HepG2 (cell line): ENCODE results near the gene C11orf24. TPM values are rescaled to one million over a fixed set of nuclear protein-coding genes. Genes with fewer than 3 reads are reported as not detected.

Experiments used
- DMTF1 ChIP-seq: sonication (generic); formaldehyde crosslinking; IDR thresholded peaks from 2 replicates; pipeline ENCODE4 v1.4.0; 2020; ENCODE audit warnings: mild to moderate bottlenecking, missing genetic modification reagents
- GFI1 ChIP-seq: sonication (generic); formaldehyde crosslinking; IDR thresholded peaks from 2 replicates; pipeline ENCODE4 v1.5.0; 2020; ENCODE audit warnings: missing genetic modification reagents, mild to moderate bottlenecking, borderline replicate concordance
- HMG20A ChIP-seq: IDR thresholded peaks from 2 replicates; pipeline ENCODE4 v1.6.1; 2016; ENCODE audit warnings: borderline replicate concordance
- KLF15 ChIP-seq: sonication (generic); formaldehyde crosslinking; IDR thresholded peaks from 2 replicates; pipeline ENCODE4 v1.8.1; 2023; ENCODE audit warnings: borderline replicate concordance, mild to moderate bottlenecking, inconsistent platforms, missing genetic modification reagents, mixed read lengths
- KLF9 ChIP-seq: IDR thresholded peaks from 2 replicates; pipeline ENCODE4 v1.6.1; 2016; ENCODE audit warnings: low read depth
- LBX2 ChIP-seq: sonication (generic); formaldehyde crosslinking; IDR thresholded peaks from 2 replicates; pipeline ENCODE4 v1.5.0; 2020; ENCODE audit warnings: missing genetic modification reagents, mild to moderate bottlenecking, borderline replicate concordance
- LCORL ChIP-seq, 2 experiments: fragments of 450-650 bp in 1 of 2; sonication (generic) in 1 of 2; formaldehyde crosslinking in 1 of 2; IDR thresholded peaks; 2 replicates each; pipeline versions ENCODE4 v1.5.0 to v1.6.1; 2017 to 2020; ENCODE audit warnings: antibody characterized with exemption in 1 of 2, missing genetic modification reagents in 1 of 2
- PLSCR1 ChIP-seq: sonication (generic); formaldehyde crosslinking; IDR thresholded peaks from 2 replicates; pipeline ENCODE4 v1.5.0; 2020; ENCODE audit warnings: missing genetic modification reagents, mild to moderate bottlenecking, borderline replicate concordance
- SMAD3 ChIP-seq: sonication (generic); formaldehyde crosslinking; IDR thresholded peaks from 2 replicates; pipeline ENCODE4 v1.4.0; 2020; ENCODE audit warnings: missing genetic modification reagents
- YEATS4 ChIP-seq: sonication (generic); formaldehyde crosslinking; IDR thresholded peaks from 2 replicates; pipeline ENCODE4 v1.4.0; 2020; ENCODE audit warnings: missing genetic modification reagents, borderline replicate concordance
- ZNF124 ChIP-seq: sonication (generic); formaldehyde crosslinking; IDR thresholded peaks from 2 replicates; pipeline ENCODE4 v1.4.0; 2020; ENCODE audit warnings: missing genetic modification reagents
- ZNF18 ChIP-seq: sonication (generic); formaldehyde crosslinking; IDR thresholded peaks from 2 replicates; pipeline ENCODE4 v1.8.0; 2022; ENCODE audit warnings: mild to moderate bottlenecking, missing genetic modification reagents; ENCODE audit not compliant: insufficient replicate concordance
- ZNF550 ChIP-seq: sonication (generic); formaldehyde crosslinking; IDR thresholded peaks from 2 replicates; pipeline ENCODE4 v1.4.0; 2020; ENCODE audit warnings: mild to moderate bottlenecking, missing genetic modification reagents, borderline replicate concordance
- ZNF572 ChIP-seq: sonication (generic); formaldehyde crosslinking; IDR thresholded peaks from 2 replicates; pipeline ENCODE4 v1.5.1; 2020; ENCODE audit warnings: mild to moderate bottlenecking, missing genetic modification reagents
- ZNF770 ChIP-seq: sonication (generic); formaldehyde crosslinking; IDR thresholded peaks from 2 replicates; pipeline ENCODE4 v1.5.0; 2020; ENCODE audit warnings: mild to moderate bottlenecking, missing genetic modification reagents
- polyA plus RNA-seq, 8 experiments: library from polyadenylated mRNA; depleted of rRNA in 3 of 8; stranded (reverse) in 7 of 8; unstranded in 1 of 8; fragments of >200 nt; fragmentation: Illumina TruSeq in 4 of 8; extraction: Trizol in 4 of 8; gene quantifications; 2 replicates each; pipeline versions ENCODE4 v1.2.1 to v1.2.3, GENCODE V29; 2011 to 2016; ENCODE audit warnings: low read depth in 4 of 8, missing spikeins in 1 of 8, mixed read lengths in 1 of 8; ENCODE audit not compliant: insufficient read depth in 1 of 8
- total RNA-seq, 5 experiments: library from RNA; depleted of rRNA; stranded (reverse); fragments of >200 nt; fragmentation: Illumina TruSeq; extraction: Trizol; gene quantifications; 2 replicates each; pipeline ENCODE4 v1.2.3, GENCODE V29; 2016; ENCODE audit warnings: low read depth in 1 of 5

The C11orf24 gene
- total and polyA plus RNA-seq, 2 of the 13 experiments (the other 11 are each of a cell fraction or from before 2014, with no cell fraction given): 52.9 to 55.5 TPM

GRCh38 chr11:68296344-68297051 is 24.7 kb upstream of the C11orf24 start (continued):
- TF ChIP-seq SMAD3 (CRISPR knock-in tag) (no peak), LBX2 (0 out of 2 replicates have a peak, but pooled peaks have one; percentile 9), ZNF18 (CRISPR knock-in tag) (no peak), ZNF572 (no peak), KLF15 (CRISPR knock-in tag) (no peak), PLSCR1 (CRISPR knock-in tag) (no peak), ZNF770 (CRISPR knock-in tag) (no peak), KLF9 (CRISPR knock-in tag) (no peak), ZNF550 (CRISPR knock-in tag) (no peak), YEATS4 (CRISPR knock-in tag) (no peak), ZNF124 (CRISPR knock-in tag) (no peak), HMG20A (CRISPR knock-in tag) (no peak), LCORL (IDR thresholded peaks at IDR 0.05) (no peak), LCORL (CRISPR knock-in tag; IDR thresholded peaks at IDR 0.05) (no peak), GFI1 (CRISPR knock-in tag) (no peak), DMTF1 (CRISPR knock-in tag) (peak; percentile 10; the same call in 1 of the 2 replicates)
